Aorta (tissue), 5 donors: Measurements from ENCODE around the gene DNAJC27. TPM values are rescaled to one million over a fixed set of nuclear protein-coding genes. Genes with fewer than 3 reads are reported as not detected.
A peak's percentile ranks its signal among the peaks of the same experiment; 100 is the strongest.
"Not testable (repeated sequence)": the region's sequence is repeated elsewhere in the genome, so short reads cannot be mapped to it uniquely, and the experiment has no call there.

Source experiments
- ATAC-seq: fragments of 200-7000 bp; cut with Tn5 transposase; one replicate; pipeline ENCODE4 v1.9.1; 2022; ENCODE audit warnings: moderate library complexity; ENCODE audit not compliant: low FRiP score
- DNase-seq, 2 donors: peaks; one replicate each; pipeline ENCODE4 v3.0.0-alpha.2; 2020
- H3K27ac ChIP-seq, 2 donors: one replicate each; pipeline ENCODE4 v1.5.1; 2013; ENCODE audit warnings: low read length in 2 of 2, mild to moderate bottlenecking in 2 of 2, moderate library complexity in 2 of 2, control low read depth in 1 of 2, inconsistent platforms in 1 of 2, low read depth in 1 of 2
- H3K27me3 ChIP-seq, 2 donors: one replicate each; pipeline ENCODE4 v1.6.1; 2013; ENCODE audit warnings: control low read depth in 1 of 2, low read length in 1 of 2, mild to moderate bottlenecking in 1 of 2, moderate library complexity in 1 of 2; ENCODE audit not compliant: insufficient read depth in 2 of 2, control insufficient read depth in 1 of 2
- H3K36me3 ChIP-seq, 2 donors: one replicate each; pipeline ENCODE4 v1.6.1; 2013; ENCODE audit warnings: control low read depth in 1 of 2, low read length in 1 of 2, mild to moderate bottlenecking in 1 of 2; ENCODE audit not compliant: insufficient read depth in 2 of 2, control insufficient read depth in 1 of 2
- H3K4me1 ChIP-seq, 2 donors: one replicate each; pipeline ENCODE4 v1.6.1; 2013; ENCODE audit warnings: low read length in 2 of 2, control low read depth in 1 of 2, mild to moderate bottlenecking in 1 of 2, moderate library complexity in 1 of 2; ENCODE audit not compliant: insufficient read depth in 2 of 2, control insufficient read depth in 1 of 2
- H3K4me3 ChIP-seq, 2 donors: one replicate each; pipeline ENCODE4 v1.5.1; 2013; ENCODE audit warnings: low read length in 2 of 2, control low read depth in 1 of 2, mild to moderate bottlenecking in 1 of 2
- H3K9me3 ChIP-seq: one replicate; pipeline ENCODE4 v1.6.1; 2013; ENCODE audit warnings: mild to moderate bottlenecking, low read length; ENCODE audit not compliant: control insufficient read depth
- WGBS, 2 donors: extraction: QIAGEN DNeasy Blood & Tissue Kit; methylation state at CpG; one replicate each; pipeline ENCODE4 v1.1.7; 2013; 5-methylcytosine and 5-hydroxymethylcytosine counted together
- intact Hi-C, 2 donors: fragments of 100-400 bp; cut with DNase I; formaldehyde crosslinking; loops; one replicate each; pipeline versions ENCODE4 v1.14.2 to v1.15.0; 2022
- polyA plus RNA-seq, 2 donors: library from polyadenylated mRNA; stranded (reverse); fragments of 200-250 nt; gene quantifications; one replicate each; pipeline ENCODE4 v1.2.3, GENCODE V29; 2013
- total RNA-seq, 2 donors: library from RNA; stranded (reverse); fragmentation: NEBNext Ultra II Directional; extraction: Animal tissue kit (Norgen Biotek cat#: 25700); gene quantifications; one replicate each; pipeline ENCODE4 v1.2.1, GENCODE V29; 2021
- donor health status: healthy with polysubstance abuse.
- donor health status: Bipolar disorder and iron deficiency.
- donor health status: DM: no; HTN: no; CAD: no.
- donor health status: DM: no; HTN: no; CAD: no.
- donor health status: DM: yes; HTN: yes; CAD: no.

DNAJC27 gene
- total and polyA plus RNA-seq, 4 donors, result 0.75 to 7.3 (median 4.6) TPM

DNA sequence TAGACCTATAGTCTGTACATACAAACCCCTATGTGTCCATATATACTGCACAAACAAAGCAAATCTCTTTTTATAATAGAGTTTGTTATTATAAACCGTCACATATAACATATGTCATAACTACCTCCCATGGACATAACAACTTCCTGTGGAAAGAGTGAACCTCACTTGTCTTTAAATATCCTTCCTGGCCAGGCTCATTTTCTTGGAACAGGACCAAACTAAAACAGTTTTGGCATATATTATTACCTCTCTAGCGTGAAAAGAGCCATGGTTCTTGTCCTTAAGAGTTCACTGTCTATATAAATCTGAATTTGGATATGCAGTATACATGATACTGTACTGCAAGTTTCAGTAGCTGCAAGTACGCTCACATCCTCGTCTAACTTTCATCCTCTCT lies 28.3 kb upstream of the DNAJC27 start:
- intact Hi-C loops, result no loop called here
- H3K36me3 ChIP-seq, result no peaks in the 10 kb centered on the region
- no peak for DNase-seq
- peaks cover 0 to 2% of the 10 kb centered on the region in 2 donors for H3K4me1 ChIP-seq
- H3K27ac ChIP-seq, result no peak overlapping the region
- H3K9me3 ChIP-seq, result no peaks in the 10 kb centered on the region
- no peak for ATAC-seq
- H3K4me3 ChIP-seq, result no peak overlapping the region
- no peaks in the 10 kb centered on the region for H3K27me3 ChIP-seq
- WGBS, 2 donors, result 29% methylated on average over 4 of the region's 4 CpGs

DNA sequence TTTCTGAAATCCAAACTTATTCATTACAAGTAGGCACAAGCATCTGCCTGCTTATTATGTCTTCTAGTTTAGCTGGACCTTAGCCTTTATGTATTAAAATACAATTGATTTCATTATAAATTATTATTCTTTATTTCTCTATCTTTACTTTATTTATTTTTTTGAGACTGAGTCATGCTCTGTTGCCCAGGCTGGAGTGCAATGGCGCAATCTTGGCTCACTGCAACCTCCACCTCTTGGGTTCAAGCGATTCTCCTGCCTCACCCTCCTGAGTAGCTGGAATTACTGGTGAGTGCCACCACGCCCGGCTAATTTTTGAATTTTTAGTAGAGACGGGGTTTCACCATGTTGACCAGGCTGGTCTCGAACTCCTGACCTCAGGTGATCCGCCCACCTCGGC lies 27.3 kb upstream of the DNAJC27 start:
- H3K36me3 ChIP-seq, H3K9me3 ChIP-seq, DNase-seq, H3K27ac ChIP-seq, ATAC-seq, intact Hi-C loops, H3K4me1 ChIP-seq, H3K4me3 ChIP-seq, H3K27me3 ChIP-seq: not testable (repeated sequence)
- WGBS, 2 donors, result 84 to 91% methylated on average over 8 of the region's 8 CpGs

DNA sequence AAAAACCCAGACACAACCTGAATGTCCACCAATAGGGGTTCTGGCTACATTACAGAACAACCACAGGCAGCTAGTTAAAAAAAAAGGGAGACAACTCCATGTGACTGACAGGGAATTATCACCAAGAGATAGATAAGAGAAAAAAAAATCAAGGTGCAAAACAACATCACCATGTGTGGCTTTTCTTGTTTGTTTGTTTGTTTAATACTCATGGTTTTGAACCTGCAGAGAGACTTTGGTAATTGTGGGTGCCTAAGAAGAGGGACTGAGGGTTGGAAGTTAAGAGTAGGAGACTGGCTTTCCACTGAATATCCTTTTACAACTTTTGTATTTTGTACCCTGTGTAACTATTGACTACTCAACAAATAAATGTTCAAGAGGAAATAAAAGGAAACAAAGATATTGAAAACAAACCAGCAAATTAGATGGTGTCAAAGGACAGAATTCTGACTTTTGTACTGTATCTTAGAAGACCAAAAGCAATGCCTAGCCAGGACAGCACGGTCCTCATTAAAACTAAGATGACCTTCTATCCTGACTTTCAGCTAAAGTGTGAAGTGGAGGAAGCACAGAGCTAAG lies 22.5 kb upstream of the DNAJC27 start:
- 85 to 93% methylated on average over 1 of the region's 1 CpG for WGBS, 2 donors
- no peak overlapping the region for H3K27ac ChIP-seq
- no peaks in the 10 kb centered on the region for H3K27me3 ChIP-seq
- DNase-seq, result no peak
- no peak overlapping the region for H3K4me3 ChIP-seq
- intact Hi-C loops, result no loop called here
- no peaks in the 10 kb centered on the region for H3K36me3 ChIP-seq
- H3K4me1 ChIP-seq, result peaks cover 0 to 2% of the 10 kb centered on the region in 2 donors
- no peak for ATAC-seq
- no peaks in the 10 kb centered on the region for H3K9me3 ChIP-seq

DNA sequence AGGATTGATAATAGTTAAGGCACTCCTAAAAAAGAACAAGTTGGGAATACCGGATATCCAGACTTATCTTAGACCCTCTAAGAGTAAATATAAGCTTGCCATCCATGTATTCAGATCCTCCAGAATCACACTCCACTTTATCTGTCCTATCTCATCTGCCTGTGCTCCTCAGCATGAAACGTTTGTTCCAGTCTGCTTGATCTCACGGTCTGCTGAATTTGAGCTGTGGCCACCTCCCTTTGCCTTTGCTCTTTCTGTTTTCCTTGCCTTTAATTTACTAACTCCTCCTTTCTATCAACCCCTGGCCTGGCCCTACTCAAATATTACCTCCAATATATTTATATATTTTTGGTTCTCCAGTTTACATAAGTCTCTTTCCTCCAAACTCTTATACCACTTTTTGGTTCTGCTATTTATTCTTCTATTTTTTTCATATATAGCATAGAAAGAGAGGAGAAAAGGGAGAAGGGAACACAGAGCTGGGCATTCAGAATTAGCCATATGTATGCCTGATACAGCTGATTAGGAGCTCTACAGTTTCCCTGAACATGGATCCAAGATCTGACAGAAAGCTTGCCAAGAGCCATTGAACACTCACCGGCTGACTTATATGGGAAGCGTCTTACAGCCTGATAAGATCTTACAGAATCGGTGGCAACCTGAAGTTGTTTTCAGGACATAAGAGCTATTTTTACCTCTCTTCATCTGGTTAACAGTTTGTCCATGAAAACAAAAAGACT lies 21.8 kb upstream of the DNAJC27 start:
- H3K27me3 ChIP-seq, result no peaks in the 10 kb centered on the region
- no peak for ATAC-seq
- intact Hi-C loops, result no loop called here
- no peaks in the 10 kb centered on the region for H3K9me3 ChIP-seq
- no peaks in the 10 kb centered on the region for H3K36me3 ChIP-seq
- DNase-seq, result no peak
- peaks cover 0 to 2% of the 10 kb centered on the region in 2 donors for H3K4me1 ChIP-seq
- 42 to 50% methylated on average over 6 of the region's 6 CpGs for WGBS, 2 donors
- H3K27ac ChIP-seq, result no peak overlapping the region
- no peak overlapping the region for H3K4me3 ChIP-seq

DNA sequence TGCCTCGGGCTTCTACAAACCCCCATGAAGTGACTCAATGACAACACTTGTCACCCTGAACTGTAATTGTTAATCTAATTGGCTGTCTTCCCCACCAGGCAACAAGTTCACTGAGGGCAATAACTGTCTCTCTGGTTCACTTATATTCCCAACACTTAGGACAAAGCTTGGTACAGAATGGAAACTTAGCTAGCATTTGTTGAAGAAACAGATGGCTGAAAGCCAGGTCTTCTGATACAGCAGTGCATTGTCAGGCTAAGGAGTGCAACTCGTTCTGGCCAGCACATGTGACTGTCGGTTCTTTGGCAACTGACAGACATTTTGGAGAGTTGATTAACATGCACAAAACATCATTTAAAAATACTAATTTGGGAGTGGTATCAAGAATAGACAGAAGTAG lies 14.6 kb upstream of the DNAJC27 start:
- no peak for ATAC-seq
- H3K4me3 ChIP-seq, result no peak overlapping the region
- no peaks in the 10 kb centered on the region for H3K27me3 ChIP-seq
- H3K27ac ChIP-seq, result no peak overlapping the region
- no peaks in the 10 kb centered on the region for H3K4me1 ChIP-seq
- no peaks in the 10 kb centered on the region for H3K9me3 ChIP-seq
- peaks cover 0 to 2% of the 10 kb centered on the region in 2 donors for H3K36me3 ChIP-seq
- intact Hi-C loops, result no loop called here
- 26 to 34% methylated on average over 3 of the region's 3 CpGs for WGBS, 2 donors
- DNase-seq, result no peak

DNA sequence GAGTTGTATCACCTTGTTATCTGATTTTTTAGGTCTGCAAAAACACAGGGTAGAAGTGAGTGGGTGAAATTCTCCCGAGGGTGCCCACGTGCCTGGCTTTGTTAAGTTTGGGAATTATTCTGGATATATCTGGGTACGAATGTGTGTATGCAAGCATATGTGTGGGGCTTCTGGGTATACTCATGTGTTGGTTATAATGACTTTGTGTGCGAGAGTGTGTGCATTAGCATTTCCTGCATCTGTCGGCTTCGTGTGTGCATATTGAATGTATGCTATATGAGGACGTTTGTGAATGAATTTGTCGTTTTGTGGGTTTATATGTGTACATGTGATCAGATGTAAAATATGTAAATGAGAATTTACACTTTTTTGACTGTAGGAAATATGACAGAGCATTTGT lies 13.8 kb upstream of the DNAJC27 start:
- Histone ChIP-seq H3K36me3 (peaks cover 0 to 2% of the 10 kb centered on the region in 2 donors), H3K27ac (no peak overlapping the region), H3K9me3 (no peaks in the 10 kb centered on the region), H3K4me3 (no peak overlapping the region), H3K27me3 (no peaks in the 10 kb centered on the region), H3K4me1 (no peaks in the 10 kb centered on the region)
- ATAC-seq, result no peak
- DNase-seq, result no peak
- WGBS, 2 donors, result 75 to 76% methylated on average over 8 of the region's 8 CpGs
- intact Hi-C loops, result no loop called here

DNA sequence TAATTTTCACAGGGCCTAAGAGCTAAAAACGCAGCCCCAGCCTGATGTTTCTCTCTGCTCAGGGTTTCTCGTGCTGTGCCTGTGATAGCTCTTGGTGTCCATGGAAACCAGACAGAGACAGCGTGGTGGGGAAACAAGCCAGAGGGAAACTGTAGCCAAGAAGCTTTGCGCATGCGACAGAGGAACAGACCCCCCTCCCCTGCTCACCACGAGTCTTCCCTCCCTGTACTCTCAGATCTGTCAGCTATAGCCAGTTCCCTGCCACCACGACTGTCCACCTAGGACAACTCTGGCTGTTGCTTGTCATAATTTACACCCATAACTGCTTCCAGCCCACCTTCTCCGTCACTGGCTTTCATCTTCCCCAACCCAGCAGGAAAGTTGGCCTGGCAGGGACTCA lies 13.2 kb upstream of the DNAJC27 start:
- Histone ChIP-seq H3K27ac (no peak overlapping the region), H3K27me3 (no peaks in the 10 kb centered on the region), H3K4me3 (no peak overlapping the region), H3K9me3 (no peaks in the 10 kb centered on the region), H3K36me3 (peaks cover 0 to 2% of the 10 kb centered on the region in 2 donors), H3K4me1 (no peaks in the 10 kb centered on the region)
- ATAC-seq (no peak), DNase-seq (peak in 1 of 2 donors; percentile 65)
- WGBS, 2 donors, result 12% methylated on average over 8 of the region's 8 CpGs
- intact Hi-C loops, result no loop called here

DNA sequence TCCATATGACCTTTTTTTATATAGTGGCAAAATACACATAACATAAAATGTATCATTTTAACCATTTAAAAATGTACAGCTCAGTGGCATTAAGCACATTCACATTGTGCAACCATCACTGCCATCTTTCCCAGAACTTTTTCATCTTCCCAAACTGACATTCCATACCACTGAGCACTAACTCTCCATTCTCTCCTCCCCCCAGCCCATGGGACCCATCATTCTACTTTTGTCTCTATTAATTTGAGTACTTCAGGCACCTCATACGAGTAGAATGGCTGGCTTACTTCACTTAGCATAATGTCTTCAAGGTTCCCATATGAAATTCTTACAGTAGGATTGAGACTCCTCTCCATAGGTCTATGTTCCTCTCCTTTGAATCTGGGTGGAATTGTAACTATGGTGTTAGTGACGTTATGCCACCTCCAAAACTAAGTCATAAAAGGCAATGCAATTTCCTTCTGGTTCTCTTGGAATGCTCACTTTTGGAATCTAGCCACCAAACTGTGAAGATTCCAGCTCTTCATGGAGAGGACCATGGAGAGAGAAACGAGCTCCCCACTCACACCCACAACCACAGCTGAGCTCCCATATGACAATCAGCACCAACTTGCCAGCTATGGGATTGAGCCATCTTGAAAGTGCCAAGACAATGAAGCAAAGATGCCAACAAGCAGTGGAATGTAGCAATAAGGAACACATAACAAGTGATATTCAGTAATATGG lies 9.8 kb upstream of the DNAJC27 start:
- no peak overlapping the region for H3K27ac ChIP-seq
- H3K4me3 ChIP-seq, result no peak overlapping the region
- H3K27me3 ChIP-seq, result no peaks in the 10 kb centered on the region
- ATAC-seq (no peak), DNase-seq (no peak)
- H3K36me3 ChIP-seq, result peaks cover 0 to 2% of the 10 kb centered on the region in 2 donors
- H3K4me1 ChIP-seq, result no peaks in the 10 kb centered on the region
- WGBS, 2 donors, result 28 to 37% methylated on average over 3 of the region's 3 CpGs
- intact Hi-C loops, result no loop called here
- no peaks in the 10 kb centered on the region for H3K9me3 ChIP-seq
